GM18870 (cell line): Measurements from ENCODE around the gene ZSCAN18.

ENCODE experiments used
- ATAC-seq: cut with Tn5 transposase; IDR thresholded peaks from one replicate; pipeline ENCODE4 v1.9.1; 2021; ENCODE audit warnings: moderate library complexity; ENCODE audit not compliant: unreplicated experiment

Gene ZSCAN18

GRCh38 chr19:58045411-58046050, 52.5 kb downstream of the ZSCAN18 start:
- no peak for ATAC-seq

- ATAC-seq: no peak
Measured at GRCh38 chr19:58044886-58045285, 53.1 kb downstream of the ZSCAN18 start.

- ATAC-seq: no peak
Measured at GRCh38 chr19:58044391-58044790, 53.6 kb downstream of the ZSCAN18 start.

- ATAC-seq: no peak
Measured at GRCh38 chr19:58042495-58043340, 55.3 kb downstream of the ZSCAN18 start.

- ATAC-seq: no peak
Measured at GRCh38 chr19:58040751-58041525, 57.1 kb downstream of the ZSCAN18 start.

- ATAC-seq: no peak
Measured at GRCh38 chr19:58038688-58039204, 59.3 kb downstream of the ZSCAN18 start.

GRCh38 chr19:58037927-58038687, 59.9 kb downstream of the ZSCAN18 start:
- ATAC-seq: no peak

GRCh38 chr19:58035863-58036262, 62.2 kb downstream of the ZSCAN18 start:
- no peak for ATAC-seq

- ATAC-seq: no peak
Measured at GRCh38 chr19:58034477-58034793, 63.6 kb downstream of the ZSCAN18 start.
